ENCODE results near the gene NIM1K.

NIM1K gene

GRCh38 chr5:43191740-43192557 is at the start of gene NIM1K:
NIM1K (plus strand) TSS chr5:43192225; CDS start chr5:43245776, 53,551 bp downstream.
- peak within 1 kb of the TSS in 8 of 10 experiments; percentile 7 to 61 (median 22); a peak in 7 of 20 replicates for H3K4me3 ChIP-seq
- H3K36me3 ChIP-seq: peaks cover 0 to 11% (median 0%) of the 10 kb centered on the region in 11 experiments; a peak in 4 of 22 replicates
- peak within 1 kb of the TSS in 2 of 11 experiments; percentile 24 to 33; a peak in 2 of 22 replicates for H3K9ac ChIP-seq
- TF ChIP-seq Cebpa-rat (IDR thresholded peaks at IDR 0.05): no peak
- peaks cover 12 to 28% (median 22%) of the 10 kb centered on the region in 11 experiments; a peak in 21 of 22 replicates for H3K9me3 ChIP-seq (replicated peaks in 1 of 11)
- peaks cover 0 to 28% (median 18%) of the 10 kb centered on the region in 10 experiments; a peak in 15 of 20 replicates for H3K4me1 ChIP-seq
- H3K27ac ChIP-seq: peak within 1 kb of the TSS in 3 of 11 experiments; percentile 43 to 72 (median 63); a peak in 5 of 22 replicates
- peaks cover 29 to 47% (median 43%) of the 10 kb centered on the region in 11 experiments for H3K27me3 ChIP-seq
- peak within 1 kb of the TSS; percentile 21 to 79 (median 56); a peak in 18 of 22 replicates for H3K4me2 ChIP-seq
- no peaks in the 10 kb centered on the region for H4K20me1 ChIP-seq

- Histone ChIP-seq H3K36me3 (peaks cover 89 to 100% (median 95%) of the 10 kb centered on the region in 11 experiments), H4K20me1 (peaks cover 0 to 90% (median 48%) of the 10 kb centered on the region in 11 experiments; a peak in 20 of 22 replicates), H3K27ac (no peak overlapping the region), H3K4me1 (no peaks in the 10 kb centered on the region), H3K9me3 (replicated peaks in 1 of 11) (peaks cover 0 to 15% (median 0%) of the 10 kb centered on the region in 11 experiments; a peak in 2 of 22 replicates), H3K27me3 (no peaks in the 10 kb centered on the region), H3K9ac (no peak overlapping the region), H3K4me2 (no peak overlapping the region), H3K4me3 (no peak overlapping the region)
- TF ChIP-seq Cebpa-rat (IDR thresholded peaks at IDR 0.05): no peak
Observed at GRCh38 chr5:43145071-43145470, 47.0 kb upstream of the NIM1K start.

GRCh38 chr5:43146958-43147357 is 45.1 kb upstream of the NIM1K start:
- no peaks in the 10 kb centered on the region for H3K4me1 ChIP-seq
- H3K4me2 ChIP-seq: no peak overlapping the region
- H4K20me1 ChIP-seq: peaks cover 0 to 90% (median 45%) of the 10 kb centered on the region in 11 experiments; a peak in 18 of 22 replicates
- peaks cover 0 to 15% (median 0%) of the 10 kb centered on the region in 11 experiments; a peak in 2 of 22 replicates for H3K9me3 ChIP-seq (replicated peaks in 1 of 11)
- H3K27ac ChIP-seq: no peak overlapping the region
- no peak overlapping the region for H3K4me3 ChIP-seq
- no peak for TF ChIP-seq Cebpa-rat (IDR thresholded peaks at IDR 0.05)
- H3K36me3 ChIP-seq: peaks cover 89 to 100% (median 95%) of the 10 kb centered on the region in 11 experiments
- H3K27me3 ChIP-seq: no peaks in the 10 kb centered on the region
- H3K9ac ChIP-seq: no peak overlapping the region

- no peak overlapping the region for H3K4me3 ChIP-seq
- no peak overlapping the region for H3K27ac ChIP-seq
- no peak overlapping the region for H3K4me2 ChIP-seq
- no peak overlapping the region for H3K9ac ChIP-seq
- H3K36me3 ChIP-seq: peaks cover 95 to 100% (median 100%) of the 10 kb centered on the region in 11 experiments
- TF ChIP-seq Cebpa-rat (IDR thresholded peaks at IDR 0.05): no peak
- no peaks in the 10 kb centered on the region for H3K27me3 ChIP-seq
- H3K4me1 ChIP-seq: no peaks in the 10 kb centered on the region
- peaks cover 0 to 15% (median 0%) of the 10 kb centered on the region in 11 experiments; a peak in 2 of 22 replicates for H3K9me3 ChIP-seq (replicated peaks in 1 of 11)
- peaks cover 0 to 96% (median 50%) of the 10 kb centered on the region in 11 experiments; a peak in 18 of 22 replicates for H4K20me1 ChIP-seq
Observed at GRCh38 chr5:43148417-43148816, 43.6 kb upstream of the NIM1K start.

- H3K36me3 ChIP-seq: peaks cover 95 to 100% (median 100%) of the 10 kb centered on the region in 11 experiments
- H3K9ac ChIP-seq: no peak overlapping the region
- TF ChIP-seq Cebpa-rat (IDR thresholded peaks at IDR 0.05): no peak
Observed at GRCh38 chr5:43149231-43149630, 42.8 kb upstream of the NIM1K start.

GRCh38 chr5:43150075-43150474 is 42.0 kb upstream of the NIM1K start:
- no peaks in the 10 kb centered on the region for H3K4me1 ChIP-seq
- H3K36me3 ChIP-seq: peaks cover 93 to 100% (median 100%) of the 10 kb centered on the region in 11 experiments
- H3K27ac ChIP-seq: no peak overlapping the region
- TF ChIP-seq Cebpa-rat (IDR thresholded peaks at IDR 0.05): no peak
- H3K4me2 ChIP-seq: no peak overlapping the region
- no peak overlapping the region for H3K4me3 ChIP-seq
- no peak overlapping the region for H3K9ac ChIP-seq
- no peaks in the 10 kb centered on the region for H3K27me3 ChIP-seq
- H4K20me1 ChIP-seq: peaks cover 0 to 99% (median 62%) of the 10 kb centered on the region in 11 experiments; a peak in 18 of 22 replicates
- H3K9me3 ChIP-seq (replicated peaks in 1 of 11): peaks cover 0 to 14% (median 0%) of the 10 kb centered on the region in 11 experiments; a peak in 2 of 22 replicates

More at GRCh38 chr5:43149231-43149630, 42.8 kb upstream of the NIM1K start:
- no peaks in the 10 kb centered on the region for H3K4me1 ChIP-seq
- H3K9me3 ChIP-seq (replicated peaks in 1 of 11): peaks cover 0 to 15% (median 0%) of the 10 kb centered on the region in 11 experiments; a peak in 2 of 22 replicates
- no peak overlapping the region for H3K4me3 ChIP-seq
- peaks cover 0 to 97% (median 53%) of the 10 kb centered on the region in 11 experiments; a peak in 18 of 22 replicates for H4K20me1 ChIP-seq
- no peak overlapping the region for H3K27ac ChIP-seq
- H3K27me3 ChIP-seq: no peaks in the 10 kb centered on the region
- H3K4me2 ChIP-seq: no peak overlapping the region

GRCh38 chr5:43150748-43151147 is 41.3 kb upstream of the NIM1K start:
- no peak for TF ChIP-seq Cebpa-rat (IDR thresholded peaks at IDR 0.05)
- no peak overlapping the region for H3K4me3 ChIP-seq
- peaks cover 94 to 100% (median 100%) of the 10 kb centered on the region in 11 experiments for H3K36me3 ChIP-seq
- H3K9ac ChIP-seq: no peak overlapping the region
- no peaks in the 10 kb centered on the region for H3K4me1 ChIP-seq
- no peak overlapping the region for H3K27ac ChIP-seq
- H4K20me1 ChIP-seq: peaks cover 0 to 100% (median 68%) of the 10 kb centered on the region in 11 experiments; a peak in 18 of 22 replicates
- no peak overlapping the region for H3K4me2 ChIP-seq
- no peaks in the 10 kb centered on the region for H3K27me3 ChIP-seq
- peaks cover 0 to 10% (median 0%) of the 10 kb centered on the region in 11 experiments; a peak in 2 of 22 replicates for H3K9me3 ChIP-seq (replicated peaks in 1 of 11)

- Histone ChIP-seq H3K4me1 (no peaks in the 10 kb centered on the region), H3K9me3 (replicated peaks in 1 of 11) (no peaks in the 10 kb centered on the region), H3K27me3 (no peaks in the 10 kb centered on the region), H3K4me2 (no peak overlapping the region), H3K9ac (no peak overlapping the region), H3K4me3 (no peak overlapping the region), H3K36me3 (peaks cover 92 to 100% (median 98%) of the 10 kb centered on the region in 11 experiments), H4K20me1 (peaks cover 0 to 98% (median 75%) of the 10 kb centered on the region in 11 experiments; a peak in 18 of 22 replicates), H3K27ac (no peak overlapping the region)
- TF ChIP-seq Cebpa-rat (IDR thresholded peaks at IDR 0.05): no peak
Observed at GRCh38 chr5:43152946-43153345, 39.1 kb upstream of the NIM1K start.

GRCh38 chr5:43154469-43154868 is 37.6 kb upstream of the NIM1K start:
- H3K9ac ChIP-seq: no peak overlapping the region
- H3K36me3 ChIP-seq: peaks cover 86 to 100% (median 98%) of the 10 kb centered on the region in 11 experiments
- no peaks in the 10 kb centered on the region for H3K9me3 ChIP-seq (replicated peaks in 1 of 11)
- H3K4me2 ChIP-seq: no peak overlapping the region
- no peaks in the 10 kb centered on the region for H3K4me1 ChIP-seq
- no peaks in the 10 kb centered on the region for H3K27me3 ChIP-seq
- no peak for TF ChIP-seq Cebpa-rat (IDR thresholded peaks at IDR 0.05)
- H3K27ac ChIP-seq: no peak overlapping the region
- peaks cover 0 to 87% (median 62%) of the 10 kb centered on the region in 11 experiments; a peak in 18 of 22 replicates for H4K20me1 ChIP-seq
- H3K4me3 ChIP-seq: no peak overlapping the region
